ENCODE data around the gene PPP6R1.

GRCh38 chr19:55264531-55264930 is 5.7 kb upstream of the PPP6R1 start:
- TF ChIP-seq POLR2A (IDR thresholded peaks at IDR 0.05) (no peak), POLR2AphosphoS5 (IDR thresholded peaks at IDR 0.05) (no peak)
